HL-60/S4 treated with retinoic acid at 250 ng/mL for 4 days and 3 days (cell line): Measurements from ENCODE around the gene AADACL2.
"Not testable (repeated sequence)": the region's sequence is repeated elsewhere in the genome, so short reads cannot be mapped to it uniquely, and the experiment has no call there.

ENCODE experiments used
- in situ Hi-C: fragments of 300-500 bp; cut with MboI; formaldehyde crosslinking; loops from 2 replicates; pipeline ENCODE4 v1.7.0; 2022; ENCODE audit warnings: low sequenced_read_pairs

The AADACL2 gene

GRCh38 chr3:151733613-151734012 is at the start of gene AADACL2:
Gene AADACL2, plus strand, starts transcription at chr3:151733927. Its CDS starts 109 bp downstream, at chr3:151734036.
- in situ Hi-C loops, result no loop called here

DNA sequence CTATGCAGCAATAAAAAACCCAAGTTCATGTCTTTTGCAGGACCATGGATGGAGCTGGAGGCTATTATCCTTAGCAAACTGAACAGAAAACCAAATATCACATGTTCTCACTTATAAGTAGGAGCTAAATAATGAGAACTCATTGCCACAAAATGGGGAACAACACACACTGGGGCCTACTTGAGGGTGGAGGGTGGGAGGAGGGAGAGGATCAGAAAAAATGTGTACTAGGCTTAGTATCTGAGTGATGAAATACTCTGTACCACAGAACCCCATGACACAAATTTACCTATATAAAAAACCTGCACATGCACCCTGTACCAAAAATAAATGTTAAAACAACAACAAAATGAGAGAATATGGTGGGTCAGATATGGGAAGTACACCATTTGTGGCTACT is 49.6 kb upstream of the AADACL2 start:
- in situ Hi-C loops, result no loop called here

GRCh38 chr3:151686257-151686656 is 47.5 kb upstream of the AADACL2 start:
- in situ Hi-C loops, result no loop called here

- in situ Hi-C loops, result no loop called here
Observed at GRCh38 chr3:151687076-151687475, 46.7 kb upstream of the AADACL2 start.

DNA sequence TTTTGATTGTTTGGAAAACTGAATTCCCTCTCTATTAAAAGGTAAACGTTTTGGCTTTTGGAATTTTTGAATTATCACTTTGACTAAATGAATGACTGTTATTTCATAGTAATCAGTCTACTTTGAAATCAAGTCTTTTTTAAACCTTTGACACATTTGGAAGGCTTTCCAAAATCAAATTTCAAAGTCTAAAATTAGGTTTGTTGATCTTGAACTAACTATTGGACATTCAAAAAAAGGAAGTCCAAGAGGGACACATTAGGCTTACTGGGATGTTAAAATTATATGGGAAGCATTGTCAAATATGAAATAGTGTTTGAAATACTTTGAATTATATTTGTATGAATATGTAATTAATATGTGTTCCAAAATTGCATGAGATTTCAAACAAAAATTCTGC is 45.2 kb upstream of the AADACL2 start:
- in situ Hi-C loops, result no loop called here

DNA sequence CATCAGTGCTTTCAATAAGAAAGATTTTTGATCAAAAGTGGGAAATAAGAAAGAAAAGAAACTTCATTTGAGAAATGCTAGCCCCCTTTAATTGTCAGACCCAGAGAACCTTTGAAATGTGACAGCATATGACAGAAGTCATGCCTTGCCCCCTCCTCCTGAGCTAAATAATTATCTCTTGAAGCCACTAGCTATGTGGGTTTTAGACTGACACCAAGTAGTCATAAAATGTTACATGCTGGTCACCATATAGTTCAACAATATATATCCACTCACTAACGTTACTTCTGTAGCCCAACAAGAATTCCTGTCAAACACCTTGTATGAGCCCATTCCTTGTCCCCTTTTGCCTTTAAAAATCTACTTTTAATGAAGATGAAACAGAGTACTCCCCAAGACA is 43.1 kb upstream of the AADACL2 start:
- in situ Hi-C loops, result no loop called here

DNA sequence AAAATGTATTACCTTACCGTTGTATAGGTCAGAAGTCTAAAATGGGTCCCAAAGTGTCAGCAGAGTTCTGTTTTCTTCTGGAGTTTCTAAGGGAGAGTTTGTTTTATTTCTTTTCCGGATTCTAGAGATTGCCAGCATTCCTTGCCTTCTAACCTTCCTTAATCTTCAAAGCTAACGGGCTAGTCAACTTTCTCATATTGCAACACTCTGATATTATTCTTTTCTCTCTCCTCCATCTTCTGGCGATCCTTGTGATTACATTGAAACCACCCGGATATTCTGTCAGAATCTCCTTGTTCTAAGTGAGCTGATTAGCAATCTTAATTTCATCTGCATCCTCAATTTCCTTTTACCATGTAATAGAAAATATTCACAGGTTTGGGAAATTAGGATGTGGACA is 36.2 kb upstream of the AADACL2 start:
- in situ Hi-C loops, result no loop called here

- in situ Hi-C loops, result no loop called here
Observed at GRCh38 chr3:151707216-151707615, 26.5 kb upstream of the AADACL2 start.

GRCh38 chr3:151708868-151709267 is 24.9 kb upstream of the AADACL2 start:
- in situ Hi-C loops, result no loop called here

- in situ Hi-C loops, result no loop called here
Observed at GRCh38 chr3:151709847-151710246, 23.9 kb upstream of the AADACL2 start.

DNA sequence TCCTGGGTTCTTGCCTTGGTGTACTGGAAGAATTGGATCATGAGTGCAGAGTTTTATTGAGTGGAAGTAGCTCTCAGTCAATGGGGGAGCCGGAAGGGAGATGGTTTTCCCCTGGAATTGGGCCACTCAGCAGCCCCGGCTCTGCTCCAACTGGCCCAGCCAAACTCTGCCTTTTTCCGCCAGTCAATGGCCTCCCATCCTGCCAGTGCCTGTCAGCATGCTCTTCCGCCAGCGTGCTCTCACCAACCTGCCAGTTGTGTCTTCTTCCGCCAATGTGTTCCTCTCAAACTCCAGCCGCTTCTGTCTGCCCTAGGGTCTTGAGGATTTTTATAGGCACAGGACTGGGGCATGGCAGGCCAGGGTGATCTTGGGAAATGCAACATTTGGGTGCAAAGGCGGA is 12.4 kb upstream of the AADACL2 start:
- in situ Hi-C loops, result no loop called here

DNA sequence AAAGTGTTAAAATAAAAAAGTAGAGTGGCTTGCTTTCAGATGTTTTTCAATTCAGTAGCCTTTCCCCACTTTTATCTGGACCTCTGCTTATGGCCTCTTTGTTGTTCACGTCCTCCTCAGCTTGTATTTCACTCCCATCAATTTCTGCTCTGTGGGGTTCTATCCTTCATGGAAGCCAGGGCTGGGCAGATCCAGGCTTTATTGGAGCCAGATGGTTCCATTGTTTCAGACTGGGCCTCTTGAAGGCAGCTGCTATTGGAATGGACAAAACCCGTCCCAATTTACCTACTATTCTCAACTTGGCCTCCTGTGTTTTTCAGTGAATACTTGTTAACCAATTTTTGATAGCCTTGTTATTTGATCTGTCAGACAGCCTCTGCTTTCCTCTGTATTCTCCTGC is 10.9 kb upstream of the AADACL2 start:
- in situ Hi-C loops, result no loop called here

GRCh38 chr3:151724576-151725562 is 8.9 kb upstream of the AADACL2 start:
- in situ Hi-C loops, result no loop called here

- in situ Hi-C loops, result no loop called here
Observed at GRCh38 chr3:151726016-151726415, 7.7 kb upstream of the AADACL2 start.

DNA sequence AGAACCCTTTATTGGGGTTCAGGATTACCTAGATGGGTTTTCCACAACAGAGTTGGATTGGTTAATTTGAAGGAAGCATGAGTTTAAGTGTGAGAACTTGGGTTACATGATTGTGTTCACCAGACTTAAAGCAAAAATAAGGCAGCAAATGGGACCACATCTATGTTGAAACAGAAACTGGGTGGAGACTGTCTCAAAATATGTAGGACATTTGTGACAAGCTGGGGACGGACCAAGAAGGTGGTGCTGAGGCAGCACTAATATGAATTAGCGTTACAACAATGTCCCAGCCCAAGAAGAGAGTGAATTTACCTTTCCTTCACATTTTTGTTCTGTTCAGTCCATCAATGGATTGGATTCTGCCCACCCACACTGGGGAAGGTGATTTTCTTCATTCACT is 866 bp upstream of the AADACL2 start:
- in situ Hi-C loops, result no loop called here

- in situ Hi-C loops, result no loop called here
Observed at GRCh38 chr3:151740581-151740980, 6.9 kb downstream of the AADACL2 start.

DNA sequence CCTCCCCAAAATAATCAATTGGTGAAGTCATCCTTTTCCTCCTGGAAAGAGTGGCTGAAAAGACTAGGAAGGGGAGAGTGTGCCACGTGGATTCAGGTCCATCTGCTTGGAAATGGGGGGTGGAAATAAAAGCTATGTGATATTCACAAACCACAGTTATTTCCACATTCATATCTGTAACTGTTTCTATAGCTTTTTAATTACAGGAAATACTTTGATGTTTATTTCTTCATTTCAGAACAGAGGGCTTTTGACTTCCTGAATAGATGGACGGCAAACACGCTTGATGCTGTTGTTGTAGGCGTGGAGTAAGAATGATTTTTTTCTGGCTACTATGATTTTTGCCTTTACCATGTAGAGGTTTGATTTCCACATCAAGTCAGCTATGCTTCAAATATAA is 10.1 kb downstream of the AADACL2 start:
- in situ Hi-C loops, result no loop called here

- in situ Hi-C loops, result no loop called here
Observed at GRCh38 chr3:151750181-151750580, 16.5 kb downstream of the AADACL2 start.

DNA sequence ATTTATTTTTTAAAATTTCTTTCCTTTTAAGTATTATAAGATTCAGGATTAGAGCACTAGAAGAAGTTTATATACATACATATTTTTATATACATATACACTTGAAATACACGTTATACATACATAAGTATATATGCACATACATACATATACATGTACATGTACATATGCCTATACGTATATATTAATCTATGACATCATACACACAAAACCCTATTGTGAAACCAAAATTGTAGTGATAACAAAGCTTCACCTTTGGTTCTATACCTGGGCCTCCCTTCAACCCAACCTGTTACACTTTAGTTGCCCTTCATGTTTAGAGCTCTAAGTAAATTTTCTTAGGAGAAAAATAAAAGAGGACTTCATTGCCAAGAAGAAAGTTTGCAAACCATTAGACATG is 17.0 kb downstream of the AADACL2 start:
- in situ Hi-C loops, result no loop called here

GRCh38 chr3:151751161-151751560 is 17.4 kb downstream of the AADACL2 start:
- in situ Hi-C loops, result no loop called here

DNA sequence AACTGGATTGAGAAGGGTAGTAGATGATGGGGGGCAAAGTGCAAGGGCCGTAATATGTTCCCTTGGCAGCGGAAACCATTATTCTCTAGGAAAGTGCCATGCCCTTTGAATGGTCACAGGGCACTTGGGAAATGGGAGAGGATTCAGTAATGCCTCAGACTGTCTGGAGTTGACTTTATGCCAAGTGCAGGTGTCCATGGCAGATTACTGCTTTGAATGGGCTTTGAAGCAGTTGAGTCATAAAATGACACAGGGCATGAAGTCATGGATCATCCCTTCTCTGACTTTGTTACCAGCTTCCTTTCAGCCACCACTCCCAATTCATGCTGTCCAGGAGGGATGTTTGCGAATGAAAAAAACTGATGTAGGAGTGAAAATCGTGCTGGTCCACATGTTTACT is 20.1 kb downstream of the AADACL2 start:
- in situ Hi-C loops, result no loop called here

DNA sequence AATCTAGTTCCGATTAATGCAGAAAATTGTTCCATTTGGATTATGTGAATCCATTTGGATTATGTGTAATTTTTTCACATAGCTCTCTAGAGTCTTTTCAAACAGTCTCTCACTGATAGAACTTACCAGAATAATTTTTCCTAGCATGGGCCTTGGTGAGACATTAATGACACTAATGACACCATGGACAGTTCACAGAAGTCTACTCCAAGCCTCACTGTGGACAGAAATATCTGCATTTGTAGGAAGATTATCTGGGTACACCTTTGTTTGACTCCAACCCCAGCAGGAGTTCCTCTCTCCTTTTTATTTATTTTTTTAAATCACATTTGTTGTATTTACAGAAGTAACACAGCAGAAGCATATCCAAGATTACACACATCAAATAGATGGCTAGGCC is 27.9 kb downstream of the AADACL2 start:
- in situ Hi-C loops, result no loop called here

GRCh38 chr3:151764699-151765098 is 31.0 kb downstream of the AADACL2 start:
- in situ Hi-C loops, result not testable (repeated sequence)
